B cell (primary cell): ENCODE data around the gene ARHGAP23. TPM values are rescaled to one million over a fixed set of nuclear protein-coding genes. Genes with fewer than 3 reads are reported as not detected.

Experiments used
- ATAC-seq: fragments of 200-7000 bp; cut with Tn5 transposase; one replicate; pipeline ENCODE4 v1.10.0; 2021; ENCODE audit warnings: low read depth, mild to moderate bottlenecking, moderate number of reproducible peaks, moderate library complexity
- CTCF ChIA-PET: fragments of 350-600 bp; sonication (Branson Sonifier 250); formaldehyde crosslinking; loops from one replicate; lab custom pipeline; 2021; ENCODE audit warnings: antibody characterized with exemption, inconsistent platforms; lab: Charles Lee
- POLR2A ChIA-PET: fragments of 350-600 bp; sonication (Branson Sonifier 250); formaldehyde crosslinking; loops from one replicate; lab custom pipeline; 2021; ENCODE audit warnings: antibody characterized with exemption; lab: Charles Lee
- DNase-seq: peaks from one replicate; pipeline ENCODE4 v3.0.0; 2013
- H2AFZ ChIP-seq: 2 replicates; pipeline ENCODE4 v1.6.1; 2012; ENCODE audit warnings: mild to moderate bottlenecking, low read depth, low read length; ENCODE audit not compliant: insufficient read depth, poor library complexity, severe bottlenecking
- H3K27ac ChIP-seq, 2 donors: 1 replicate in 1 of 2; 2 replicates in 1 of 2; pipeline ENCODE4 v1.5.1; 2012 to 2013; ENCODE audit warnings: low read length in 2 of 2, mild to moderate bottlenecking in 2 of 2, moderate library complexity in 1 of 2
- H3K27me3 ChIP-seq, 4 experiments: fragments of 200-600 bp in 1 of 4; sonication (generic) in 1 of 4; replicated peaks in 1 of 4; 1 replicate in 2 of 4; 2 replicates in 2 of 4; pipeline versions ENCODE4 v1.6.1 to v1.7.0; 2013 to 2016; ENCODE audit warnings: low read length in 3 of 4, mild to moderate bottlenecking in 2 of 4, mixed read lengths in 1 of 4, moderate library complexity in 1 of 4; ENCODE audit not compliant: insufficient read depth in 4 of 4, control insufficient read depth in 3 of 4; ENCODE audit errors: control extremely low read depth in 1 of 4
- H3K36me3 ChIP-seq, 2 experiments: replicated peaks in 1 of 2; 1 replicate in 1 of 2; 2 replicates in 1 of 2; pipeline versions ENCODE4 v1.6.1 to v1.7.1; 2013; ENCODE audit warnings: low read length in 1 of 2; ENCODE audit not compliant: insufficient read depth in 2 of 2, control insufficient read depth in 1 of 2; ENCODE audit errors: control extremely low read depth in 1 of 2, extremely low read depth in 1 of 2
- H3K4me1 ChIP-seq, 2 donors: fragments of 200-600 bp in 1 of 2; sonication (generic) in 1 of 2; 1 replicate in 1 of 2; 2 replicates in 1 of 2; pipeline versions ENCODE4 v1.5.1 to v1.6.1; 2013 to 2017; ENCODE audit warnings: low read length in 2 of 2; ENCODE audit not compliant: control insufficient read depth in 2 of 2, insufficient read depth in 2 of 2
- H3K4me2 ChIP-seq: replicated peaks from 2 replicates; pipeline ENCODE3; 2012; ENCODE audit warnings: mild to moderate bottlenecking, low read depth, low read length; ENCODE audit not compliant: poor library complexity, severe bottlenecking
- H3K4me3 ChIP-seq, 5 experiments: fragments of 200-600 bp in 1 of 5; sonication (generic) in 1 of 5; 1 replicate in 3 of 5; 2 replicates in 2 of 5; pipeline versions ENCODE4 v1.5.1 to v1.7.0; 2011 to 2016; ENCODE audit warnings: low read length in 4 of 5, mild to moderate bottlenecking in 4 of 5, low read depth in 2 of 5, control low read depth in 1 of 5, moderate library complexity in 1 of 5; ENCODE audit not compliant: insufficient read depth in 1 of 5; ENCODE audit errors: control extremely low read depth in 1 of 5, extremely low read depth in 1 of 5
- H3K79me2 ChIP-seq: fragments of 200-600 bp; sonication (generic); one replicate; pipeline ENCODE4 v1.6.0; 2016; ENCODE audit warnings: low read length; ENCODE audit not compliant: control insufficient read depth, insufficient read depth
- H3K9ac ChIP-seq: fragments of 200-600 bp; sonication (generic); 2 replicates; pipeline ENCODE4 v1.6.1; 2017; ENCODE audit warnings: mild to moderate bottlenecking, low read length, moderate library complexity
- H3K9me3 ChIP-seq, 3 donors: one replicate each; pipeline versions ENCODE4 v1.6.1 to v1.7.1; 2013; ENCODE audit warnings: low read length in 2 of 3; ENCODE audit not compliant: control insufficient read depth in 2 of 3, insufficient read depth in 1 of 3; ENCODE audit errors: control extremely low read depth in 1 of 3
- H4K20me1 ChIP-seq: 2 replicates; pipeline ENCODE4 v1.6.0; 2012; ENCODE audit warnings: mild to moderate bottlenecking, low read length; ENCODE audit not compliant: insufficient read depth, control insufficient read depth, poor library complexity, severe bottlenecking
- H3K27ac Mint-ChIP-seq: one replicate; pipeline ENCODE4 v1.8.0; 2021; ENCODE audit warnings: mixed read lengths
- H3K27me3 Mint-ChIP-seq: one replicate; pipeline ENCODE4 v1.8.0; 2021; ENCODE audit warnings: mixed read lengths
- H3K4me1 Mint-ChIP-seq: one replicate; pipeline ENCODE4 v1.8.0; 2021; ENCODE audit warnings: mixed read lengths
- H3K4me3 Mint-ChIP-seq: one replicate; pipeline ENCODE4 v1.8.0; 2021; ENCODE audit warnings: mixed read lengths
- H3K9me3 Mint-ChIP-seq: one replicate; pipeline ENCODE4 v1.8.0; 2022; ENCODE audit warnings: mixed read lengths; ENCODE audit not compliant: insufficient read depth
- CTCF ChIP-seq: fragments of 200-600 bp; IDR thresholded peaks from one replicate; pipeline ENCODE4 v1.8.0; 2022; ENCODE audit warnings: antibody characterized with exemption, mild to moderate bottlenecking
- EZH2 ChIP-seq: IDR thresholded peaks from 2 replicates; pipeline ENCODE4 v1.6.1; 2012; ENCODE audit warnings: borderline replicate concordance, low read depth, mild to moderate bottlenecking, moderate library complexity, low read length; ENCODE audit not compliant: insufficient read depth, poor library complexity, severe bottlenecking
- WGBS: methylation state at CpG from one replicate; pipeline ENCODE4 v1.1.5; 2013; ENCODE audit warnings: missing lambda C conversion rate; ENCODE audit not compliant: insufficient coverage; 5-methylcytosine and 5-hydroxymethylcytosine counted together
- intact Hi-C: fragments of 100-400 bp; cut with micrococcal nuclease; formaldehyde crosslinking; loops from one replicate; pipeline ENCODE4 v1.10.0; 2022
- polyA plus RNA-seq: library from polyadenylated mRNA; depleted of rRNA; stranded (reverse); fragments of >200 nt; gene quantifications from 2 replicates; pipeline ENCODE4 v1.2.3, GENCODE V29; 2012
- total RNA-seq, 2 donors: library from RNA; stranded (reverse); fragments of 120-200 nt in 1 of 2; gene quantifications; 1 replicate in 1 of 2; 2 replicates in 1 of 2; pipeline versions ENCODE4 v1.2.3 to v1.2.4, GENCODE V29; 2013 to 2022

The ARHGAP23 gene
- total and polyA plus RNA-seq, 2 donors (not counting 1 experiment from before 2014, with no cell fraction given): 0.07 to 0.12 TPM

GRCh38 chr17:38416840-38417209 lies 11.4 kb upstream of the ARHGAP23 start:
- no peak for ATAC-seq
- H3K79me2 ChIP-seq: no peaks in the 10 kb centered on the region
- H3K27me3 ChIP-seq: peaks cover 0 to 53% (median 14%) of the 10 kb centered on the region in 4 experiments
- H3K9me3 ChIP-seq: no peaks in the 10 kb centered on the region
- H3K27me3 Mint-ChIP-seq: peaks cover 33% of the 10 kb centered on the region
- no peak overlapping the region for H3K4me3 ChIP-seq
- ChIA-PET POLR2A (no interaction called here), CTCF (interaction anchor here (12.4 kb wide), 1 partner anchor 66 kb away, joined by 323 read pairs; the partner anchor contains the start of gene SOCS7)
- no peak overlapping the region for H3K9ac ChIP-seq
- H3K27ac ChIP-seq: no peak overlapping the region
- H3K4me3 Mint-ChIP-seq: no peak overlapping the region
- whole genome bisulfite sequencing: no CpG with 5 or more reads among the region's 1 CpG
- peaks cover 8 to 10% of the 10 kb centered on the region in 2 donors for H3K4me1 ChIP-seq
- no peak overlapping the region for H2AFZ ChIP-seq
- no peak overlapping the region for H3K27ac Mint-ChIP-seq
- no peaks in the 10 kb centered on the region for H3K9me3 Mint-ChIP-seq
- intact Hi-C loops: no loop called here
- peaks cover 3% of the 10 kb centered on the region for H3K4me1 Mint-ChIP-seq
- H4K20me1 ChIP-seq: no peaks in the 10 kb centered on the region
- DNase-seq: no peak
- TF ChIP-seq EZH2: no peak
- TF ChIP-seq CTCF: no peak
- H3K4me2 ChIP-seq: no peak overlapping the region
- no peaks in the 10 kb centered on the region for H3K36me3 ChIP-seq

DNA sequence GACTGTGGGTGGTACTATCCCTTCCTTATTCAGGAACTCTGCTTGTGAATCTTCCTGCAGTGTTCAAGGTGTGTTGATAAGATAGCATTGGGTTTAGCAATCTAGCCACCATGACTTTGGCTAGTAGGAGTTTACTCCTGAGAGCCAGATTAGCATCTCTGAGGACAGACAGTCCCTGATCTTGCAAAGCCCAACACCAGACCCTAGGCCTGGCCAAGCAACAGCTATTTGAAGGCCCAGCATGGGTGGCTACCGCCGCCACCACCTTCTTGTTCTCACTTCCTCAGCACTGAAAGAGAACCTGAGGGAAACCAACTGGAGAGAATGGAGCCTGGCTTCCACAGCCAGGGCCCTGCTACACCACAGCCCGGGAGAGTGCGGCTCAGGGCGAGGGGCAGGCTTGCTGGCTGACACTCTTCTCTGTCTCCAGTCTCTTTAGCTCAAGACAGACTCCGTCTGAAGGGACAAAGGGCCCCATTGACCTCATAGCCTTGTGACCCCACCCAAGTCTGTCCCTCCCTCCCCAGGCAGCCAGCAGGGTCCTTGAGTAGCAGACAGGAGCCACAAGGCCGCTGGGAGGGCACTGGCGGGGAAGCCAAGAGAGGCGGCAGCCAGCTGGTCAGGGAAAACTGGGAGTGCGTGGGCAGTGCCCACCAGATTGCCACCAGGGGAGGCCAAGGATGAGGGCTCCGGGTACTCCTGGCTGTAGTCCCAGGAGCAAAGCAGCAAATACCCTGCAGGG lies 10.9 kb upstream of the ARHGAP23 start:
- TF ChIP-seq EZH2: no peak
- no peak for TF ChIP-seq CTCF
- Histone ChIP-seq H3K9ac (no peak overlapping the region), H2AFZ (no peak overlapping the region), H3K4me3 (no peak overlapping the region), H3K4me2 (no peak overlapping the region), H3K79me2 (no peaks in the 10 kb centered on the region), H3K4me1 (peaks cover 8 to 10% of the 10 kb centered on the region in 2 donors), H3K36me3 (no peaks in the 10 kb centered on the region), H3K9me3 (no peaks in the 10 kb centered on the region), H3K27me3 (peaks cover 0 to 59% (median 14%) of the 10 kb centered on the region in 4 experiments), H3K27ac (no peak overlapping the region), H4K20me1 (no peaks in the 10 kb centered on the region)
- peaks cover 36% of the 10 kb centered on the region for H3K27me3 Mint-ChIP-seq
- no peak overlapping the region for H3K27ac Mint-ChIP-seq
- DNase-seq (no peak), ATAC-seq (no peak)
- WGBS: 86% methylated on average over 11 of the region's 11 CpGs
- H3K4me1 Mint-ChIP-seq: peaks cover 3% of the 10 kb centered on the region
- ChIA-PET CTCF (interaction anchor here (12.4 kb wide), 1 partner anchor 67 kb away, joined by 323 read pairs; the partner anchor contains the start of gene SOCS7), POLR2A (no interaction called here)
- H3K4me3 Mint-ChIP-seq: no peak overlapping the region
- intact Hi-C loops: no loop called here
- H3K9me3 Mint-ChIP-seq: no peaks in the 10 kb centered on the region
